HG03135 (cell line): ENCODE data around the gene CHMP6.

Experiments used
- ATAC-seq: cut with Tn5 transposase; IDR thresholded peaks from one replicate; pipeline ENCODE4 v1.9.1; 2021; ENCODE audit warnings: mild to moderate bottlenecking, moderate library complexity; ENCODE audit not compliant: unreplicated experiment

CHMP6 gene

GRCh38 chr17:80970762-80971703, 20.6 kb upstream of the CHMP6 start:
- ATAC-seq, result no peak

- no peak for ATAC-seq
Observed at GRCh38 chr17:80971704-80972304, 19.8 kb upstream of the CHMP6 start.

DNA sequence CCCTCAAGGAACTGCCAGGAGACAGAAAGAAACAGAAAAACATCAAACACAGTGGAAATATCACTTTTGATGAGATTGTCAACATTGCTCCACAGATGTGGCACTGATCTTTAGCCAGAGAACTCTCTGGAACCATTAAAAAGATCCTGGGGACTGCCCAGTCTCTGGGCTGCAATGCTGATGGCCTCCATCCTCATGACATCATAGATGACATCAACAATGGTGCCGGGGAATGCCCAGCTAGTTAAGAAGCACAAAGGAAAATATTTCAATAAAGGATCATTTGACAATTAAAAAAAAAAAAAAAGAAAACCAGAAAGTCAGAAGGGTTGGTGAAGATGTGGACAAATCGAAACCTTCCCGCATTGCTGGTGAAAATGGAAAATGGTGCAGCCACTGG, 14.9 kb upstream of the CHMP6 start:
- no peak for ATAC-seq

DNA sequence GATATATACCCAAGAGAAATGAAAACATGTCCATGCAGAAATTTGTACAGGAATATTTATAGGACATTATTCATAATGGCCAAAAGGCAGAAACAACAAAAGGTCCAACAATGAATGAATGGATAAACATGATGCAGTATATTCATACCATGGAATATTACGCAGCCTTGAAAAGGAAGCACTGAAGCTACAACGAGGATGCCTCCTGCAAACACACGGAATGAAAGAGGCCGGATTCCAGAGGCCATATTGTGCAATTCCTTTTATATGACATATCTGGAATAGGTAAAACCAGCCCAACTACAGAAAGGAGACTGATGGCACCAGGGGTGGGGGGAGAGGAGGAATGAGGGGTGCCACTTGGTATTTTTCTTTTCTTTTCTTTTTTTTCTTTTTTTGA, 14.5 kb upstream of the CHMP6 start:
- no peak for ATAC-seq

GRCh38 chr17:80978499-80979497, 12.8 kb upstream of the CHMP6 start:
- ATAC-seq, result no peak

- ATAC-seq, result no peak
Observed at GRCh38 chr17:80979547-80980378, 11.9 kb upstream of the CHMP6 start.

- no peak for ATAC-seq
Observed at GRCh38 chr17:80980397-80981061, 11.1 kb upstream of the CHMP6 start.

DNA sequence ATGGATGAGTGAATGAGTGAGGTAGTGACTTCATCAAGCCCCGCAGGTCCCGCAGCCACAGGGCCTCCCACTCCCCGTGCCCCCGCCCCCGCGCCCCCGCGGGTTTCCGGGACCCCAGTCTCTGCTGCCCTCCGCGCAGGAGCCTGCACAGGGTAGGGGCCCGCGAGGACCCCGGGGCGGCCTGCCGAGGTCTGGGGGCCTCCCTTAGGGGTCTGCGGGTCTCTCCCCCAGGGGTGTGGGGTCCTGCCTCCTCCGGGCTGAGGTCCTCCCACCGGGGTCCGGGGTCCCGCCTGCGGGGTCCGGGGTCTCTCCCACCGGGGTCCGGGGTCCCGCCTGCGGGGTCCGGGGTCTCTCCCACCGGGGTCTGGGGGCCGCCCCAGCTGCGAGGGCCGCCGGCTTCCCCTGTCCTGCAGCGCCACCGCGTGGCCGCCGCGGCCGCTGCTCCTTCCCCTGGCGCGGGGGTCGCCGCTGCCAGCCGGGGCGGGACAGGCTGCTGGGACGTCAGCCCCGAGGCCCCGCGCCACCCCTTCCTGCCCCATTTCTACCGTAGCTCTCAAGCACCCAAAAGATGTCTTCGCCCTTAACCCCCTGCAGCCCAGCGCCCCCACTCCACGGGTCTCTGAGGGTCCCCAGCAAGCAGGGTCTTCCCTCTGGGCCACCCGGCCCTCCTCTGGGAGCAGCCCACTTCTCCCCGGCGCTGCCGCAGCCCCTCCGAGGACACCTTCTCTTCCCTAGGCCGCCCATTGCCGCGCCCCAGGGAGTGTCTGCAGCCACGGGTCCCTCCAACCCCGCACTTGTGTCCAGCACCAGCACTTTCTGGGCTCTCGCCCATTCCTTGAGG, 10.4 kb upstream of the CHMP6 start:
- no peak for ATAC-seq

- ATAC-seq, result no peak
Observed at GRCh38 chr17:80981929-80982425, 9.7 kb upstream of the CHMP6 start.

GRCh38 chr17:80982426-80982974, 9.1 kb upstream of the CHMP6 start:
- ATAC-seq, result no peak

- no peak for ATAC-seq
Observed at GRCh38 chr17:80983545-80983944, 8.1 kb upstream of the CHMP6 start.

DNA sequence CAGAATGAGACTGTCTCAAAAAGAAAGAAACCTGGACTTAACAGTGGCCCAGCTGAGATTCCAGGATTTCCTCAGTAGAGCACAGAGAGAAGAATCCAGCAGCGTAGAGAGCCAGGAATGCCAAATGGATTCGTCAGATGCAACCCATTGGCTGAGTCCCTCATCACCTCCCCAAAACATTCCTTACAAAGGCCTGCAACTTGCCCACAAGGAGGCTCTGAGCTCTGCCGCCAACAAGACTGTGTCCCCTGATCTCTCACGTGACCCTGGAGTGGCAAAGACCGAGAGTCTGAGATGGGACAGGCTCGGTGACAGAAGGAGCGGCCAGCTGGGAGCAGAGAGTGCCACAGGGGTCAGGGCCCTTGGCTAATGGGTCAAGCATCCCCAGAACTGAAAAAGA, 6.9 kb upstream of the CHMP6 start:
- no peak for ATAC-seq

GRCh38 chr17:80986046-80986445, 5.6 kb upstream of the CHMP6 start:
- no peak for ATAC-seq

- no peak for ATAC-seq
Observed at GRCh38 chr17:80986816-80987475, 4.7 kb upstream of the CHMP6 start.

DNA sequence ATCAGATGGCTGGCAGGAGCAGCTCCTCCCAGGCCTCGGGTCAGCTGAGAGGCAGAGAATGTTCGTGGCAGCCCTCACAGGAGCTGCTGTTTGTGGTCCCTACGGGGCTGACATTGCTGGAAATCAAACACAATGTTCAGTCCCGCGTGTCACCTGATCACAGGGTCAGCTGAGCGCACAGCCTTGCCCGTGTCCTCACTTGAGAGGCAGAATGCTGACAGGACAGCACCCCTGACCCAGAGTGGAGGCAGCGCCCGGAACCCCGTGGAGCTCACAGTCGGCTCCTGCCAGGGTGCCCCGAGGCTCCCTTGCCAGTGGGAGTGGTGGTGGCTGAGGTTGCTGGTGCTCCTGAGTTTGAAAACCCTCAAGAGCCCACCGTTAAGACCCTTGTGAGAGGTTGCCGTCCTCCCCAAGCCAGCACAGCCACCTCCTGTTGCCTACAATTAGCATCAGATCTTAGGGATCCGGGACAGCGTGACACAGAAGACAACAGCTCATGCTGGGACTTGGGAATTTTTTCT, 3.6 kb upstream of the CHMP6 start:
- no peak for ATAC-seq

DNA sequence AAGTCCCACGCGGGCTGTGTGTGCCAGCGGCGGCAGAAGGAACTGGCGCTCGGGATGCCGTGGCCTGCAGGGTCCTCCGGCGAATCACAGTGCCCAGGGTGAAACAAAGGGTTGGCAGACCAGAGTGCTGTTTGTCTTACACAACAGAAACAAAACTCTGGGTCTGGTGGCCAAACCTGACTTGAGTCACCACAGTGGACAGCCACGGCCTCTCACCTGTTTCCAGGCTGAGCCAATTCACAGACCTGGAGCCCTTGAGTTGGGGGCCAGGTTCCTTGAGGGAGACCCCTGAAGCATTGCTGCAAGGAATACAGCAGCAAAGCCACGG, 2.1 kb upstream of the CHMP6 start:
- ATAC-seq, result no peak

DNA sequence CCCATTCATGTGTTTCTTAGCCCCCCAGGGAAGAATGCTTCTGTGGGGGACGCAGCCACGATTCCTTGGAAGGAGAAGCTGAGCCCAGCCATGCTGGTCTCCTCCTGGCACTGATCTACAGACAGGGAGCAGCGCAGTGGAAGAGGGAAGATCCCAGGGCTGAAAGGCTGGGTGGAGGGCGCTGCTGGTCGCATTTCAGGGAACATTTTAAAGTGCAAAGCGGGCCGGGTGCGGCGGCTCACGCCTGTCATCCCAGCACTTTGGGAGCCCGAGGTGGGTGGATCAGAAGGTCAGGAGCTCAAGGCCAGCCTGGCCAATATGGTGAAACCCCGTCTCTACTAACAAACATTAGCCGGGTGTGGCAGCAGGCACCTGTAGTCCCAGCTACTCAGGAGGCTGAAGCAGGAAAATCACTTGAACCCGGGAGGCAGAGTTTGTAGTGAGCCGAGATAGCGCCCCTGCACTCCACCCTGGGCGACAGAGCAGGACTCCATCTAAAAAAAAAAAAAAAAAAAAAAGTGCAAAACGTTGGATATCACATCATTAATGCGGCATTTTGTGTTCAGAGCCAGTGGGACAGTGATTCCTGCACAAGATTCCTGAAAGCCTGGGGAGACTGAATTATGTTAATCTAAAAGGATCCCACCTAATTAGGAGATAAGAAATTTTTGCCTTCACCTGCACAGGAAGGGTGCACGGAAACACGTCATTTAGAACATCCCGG, 558 bp upstream of the CHMP6 start:
- ATAC-seq, result no peak
